Right lobe of liver (tissue), 6 donors: ENCODE data around the gene TMEM179. TPM values are rescaled to one million over a fixed set of nuclear protein-coding genes. Genes with fewer than 3 reads are reported as not detected.

Experiments
- ATAC-seq, 4 donors: fragments of 200-7000 bp; cut with Tn5 transposase; one replicate each; pipeline ENCODE4 v1.9.1; 2020; ENCODE audit warnings: mild to moderate bottlenecking in 4 of 4, moderate library complexity in 4 of 4
- DNase-seq, 3 donors: peaks; one replicate each; pipeline ENCODE4 v3.0.0-alpha.2; 2020
- H3K27ac ChIP-seq, 3 donors: fragments of 200-600 bp; one replicate each; pipeline ENCODE4 v1.8.0; 2022
- H3K27me3 ChIP-seq, 2 donors: fragments of 200-600 bp; one replicate each; pipeline ENCODE4 v1.8.0; 2022
- H3K36me3 ChIP-seq, 4 donors: fragments of 200-600 bp; sonication (generic) in 1 of 4; one replicate each; pipeline versions ENCODE4 v1.5.1 to v1.8.0; 2017 to 2022; ENCODE audit warnings: control low read depth in 1 of 4
- H3K4me1 ChIP-seq, 4 donors: fragments of 200-600 bp; sonication (generic) in 1 of 4; one replicate each; pipeline versions ENCODE4 v1.5.1 to v1.8.0; 2017 to 2022; ENCODE audit warnings: control low read depth in 1 of 4
- H3K4me3 ChIP-seq, 3 donors: fragments of 200-600 bp; one replicate each; pipeline ENCODE4 v1.8.0; 2022
- H3K9me3 ChIP-seq, 4 donors: fragments of 200-600 bp; sonication (generic) in 1 of 4; one replicate each; pipeline versions ENCODE4 v1.5.1 to v1.8.0; 2017 to 2022; ENCODE audit warnings: control low read depth in 1 of 4
- CTCF ChIP-seq, 4 donors: fragments of 200-600 bp in 3 of 4; fragments of 450-650 bp in 1 of 4; IDR thresholded peaks; one replicate each; pipeline versions ENCODE4 v1.5.1 to v1.8.0; 2016 to 2022; ENCODE audit warnings: antibody characterized with exemption in 4 of 4, mild to moderate bottlenecking in 2 of 4
- POLR2A ChIP-seq: fragments of 450-650 bp; IDR thresholded peaks from one replicate; pipeline ENCODE4 v1.6.1; 2017; ENCODE audit warnings: antibody characterized with exemption, mild to moderate bottlenecking
- WGBS: methylation state at CpG from one replicate; pipeline ENCODE4 v1.1.6; 2018; ENCODE audit warnings: low coverage, low lambda C conversion rate; ENCODE audit not compliant: insufficient coverage; ENCODE audit errors: missing lambda C conversion rate; 5-methylcytosine and 5-hydroxymethylcytosine counted together
- intact Hi-C, 2 donors: fragments of 100-400 bp; cut with DNase I; formaldehyde crosslinking; loops; one replicate each; pipeline versions ENCODE4 v1.11.2 to v1.14.1; 2022
- total RNA-seq, 6 experiments: library from RNA; depleted of rRNA in 2 of 6; stranded (reverse); fragments of >200 nt in 2 of 6; fragmentation: NEBNext Ultra II Directional in 3 of 6; extraction: Animal tissue kit (Norgen Biotek cat#: 25700) in 3 of 6; gene quantifications; one replicate each; pipeline versions ENCODE4 v1.1.0 to v1.2.4, GENCODE V29; 2016 to 2023
- donor health status: DM: no; HTN: yes; CAD: no.
- donor health status: DM: no; HTN: no; CAD: no.
- donor health status: DM: no; HTN: no; CAD: no.
- donor health status: DM: no; HTN: yes; CAD: no.
- donor health status: DM: no; HTN: yes; CAD: no.

Gene TMEM179
- total RNA-seq, 6 experiments from 2014 or later, result 0.17 to 0.18 TPM; not detected in 4

GRCh38 chr14:104589338-104590195 is 15.0 kb downstream of the TMEM179 start:
- Histone ChIP-seq H3K36me3 (no peaks in the 10 kb centered on the region), H3K27me3 (no peaks in the 10 kb centered on the region), H3K4me1 (no peaks in the 10 kb centered on the region), H3K9me3 (no peaks in the 10 kb centered on the region), H3K4me3 (no peak overlapping the region), H3K27ac (no peak overlapping the region)
- DNase-seq (no peak), ATAC-seq (no peak)
- 59% methylated on average over 6 of the region's 26 CpGs for WGBS
- intact Hi-C loops, result no loop called here
- TF ChIP-seq CTCF (IDR thresholded peaks at IDR 0.05) (no peak), POLR2A (no peak)

GRCh38 chr14:104588066-104588857 is 16.3 kb downstream of the TMEM179 start:
- WGBS, result 93% methylated on average over 3 of the region's 38 CpGs
- Histone ChIP-seq H3K4me1 (no peaks in the 10 kb centered on the region), H3K9me3 (no peaks in the 10 kb centered on the region), H3K27me3 (no peaks in the 10 kb centered on the region), H3K4me3 (no peak overlapping the region), H3K36me3 (no peaks in the 10 kb centered on the region), H3K27ac (no peak overlapping the region)
- DNase-seq, result no peak
- intact Hi-C loops, result no loop called here
- no peak for TF ChIP-seq CTCF (IDR thresholded peaks at IDR 0.05)
- no peak for TF ChIP-seq POLR2A
- no peak for ATAC-seq

GRCh38 chr14:104587641-104588040 is 16.9 kb downstream of the TMEM179 start:
- DNase-seq, result no peak

More at GRCh38 chr14:104587641-104588040, 16.9 kb downstream of the TMEM179 start:
- H3K27me3 ChIP-seq, result no peaks in the 10 kb centered on the region
- no peak overlapping the region for H3K4me3 ChIP-seq
- ATAC-seq, result no peak
- no peak overlapping the region for H3K27ac ChIP-seq
- H3K36me3 ChIP-seq, result no peaks in the 10 kb centered on the region
- TF ChIP-seq CTCF (IDR thresholded peaks at IDR 0.05) (no peak), POLR2A (no peak)
- no CpG with 5 or more reads among the region's 19 CpGs for WGBS
- intact Hi-C loops, result no loop called here
- no peaks in the 10 kb centered on the region for H3K9me3 ChIP-seq
- H3K4me1 ChIP-seq, result no peaks in the 10 kb centered on the region
